ENCODE results near the gene GSTK1.
"Not testable (repeated sequence)": the region's sequence is repeated elsewhere in the genome, so short reads cannot be mapped to it uniquely, and the experiment has no call there.

GSTK1 gene

DNA sequence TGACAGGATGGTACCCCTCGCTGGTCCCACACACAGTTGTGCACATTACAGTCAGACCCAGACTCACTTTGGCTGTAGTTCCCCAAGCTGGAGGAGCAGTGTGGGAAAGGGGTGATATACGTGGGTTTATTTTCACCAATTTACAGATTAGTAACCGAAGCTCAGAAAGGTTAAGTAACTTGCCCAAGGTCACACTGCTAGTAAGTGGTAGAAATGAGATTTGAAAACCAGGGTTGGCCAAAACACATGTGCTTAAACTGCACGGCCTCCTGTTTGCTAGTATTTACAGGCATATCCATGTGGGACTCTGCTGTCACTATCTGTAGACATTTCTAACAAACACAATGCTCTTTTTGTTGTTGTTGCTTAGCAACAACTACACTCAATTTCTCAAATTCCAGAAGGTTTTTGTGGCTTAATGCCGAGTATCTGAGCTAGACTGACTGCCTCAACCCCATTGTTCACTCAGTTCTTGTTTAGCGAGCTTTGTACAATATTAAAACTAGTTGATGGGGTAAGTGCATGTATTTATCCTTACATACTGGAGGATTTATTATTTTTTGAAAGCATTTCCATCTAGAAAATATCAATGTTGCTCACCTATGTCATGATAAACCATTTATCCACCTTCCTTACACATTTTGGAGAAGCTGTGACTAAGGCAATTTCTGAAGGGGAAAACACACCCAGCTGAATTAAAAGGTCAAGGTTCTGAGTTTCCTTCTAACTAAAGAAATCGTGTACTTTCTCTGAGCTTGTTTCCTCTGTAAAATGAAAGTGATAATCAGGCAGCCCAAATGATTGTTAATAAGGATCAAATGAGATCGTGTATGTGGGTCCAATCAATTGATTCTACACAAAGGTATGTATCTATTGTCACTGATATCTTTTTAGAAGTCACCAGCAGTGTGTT, 16.2 kb downstream of the GSTK1 start:
- no peak for DNase-seq

DNA sequence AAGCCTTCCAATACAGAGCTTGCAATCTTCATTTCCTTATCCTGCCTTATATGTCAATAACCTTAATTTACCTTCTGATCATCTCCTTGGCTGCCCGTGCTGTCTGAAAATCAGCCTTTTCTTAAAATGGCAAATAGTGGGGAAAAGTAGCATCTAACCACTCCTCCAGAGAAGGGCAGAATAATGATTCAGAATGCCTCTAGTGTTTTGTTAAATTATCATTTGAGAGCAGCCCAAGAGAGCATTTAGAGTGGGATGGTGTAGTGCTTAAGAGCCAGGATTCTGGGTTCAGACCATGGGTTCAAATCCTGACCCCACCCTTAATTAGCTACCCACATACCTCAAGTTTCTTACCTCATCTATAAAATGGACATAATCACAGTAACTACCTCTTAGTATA, 16.9 kb downstream of the GSTK1 start:
- no peak for DNase-seq

DNA sequence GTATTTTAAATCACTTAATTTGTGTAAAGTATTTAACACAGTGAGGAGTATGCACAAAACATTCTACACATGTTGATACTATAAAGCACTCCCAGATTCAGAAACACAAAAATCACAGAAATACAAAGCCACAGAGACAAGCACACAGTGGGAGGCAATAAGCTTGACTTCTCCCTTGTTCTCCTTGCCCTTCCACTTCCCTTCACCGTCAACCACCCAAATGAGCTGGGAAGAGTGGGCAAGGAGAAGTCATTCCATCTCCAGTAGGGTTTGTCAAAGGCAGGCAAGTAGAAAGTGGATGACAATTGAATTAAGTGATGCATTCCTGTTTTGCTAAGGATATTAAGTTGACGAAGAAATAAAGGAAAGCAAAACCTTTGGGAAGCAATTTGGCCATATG, 17.3 kb downstream of the GSTK1 start:
- no peak for DNase-seq

- no peak for DNase-seq
These were observed 18.3 kb downstream of the GSTK1 start for GRCh38 chr7:143281529-143281928.

DNA sequence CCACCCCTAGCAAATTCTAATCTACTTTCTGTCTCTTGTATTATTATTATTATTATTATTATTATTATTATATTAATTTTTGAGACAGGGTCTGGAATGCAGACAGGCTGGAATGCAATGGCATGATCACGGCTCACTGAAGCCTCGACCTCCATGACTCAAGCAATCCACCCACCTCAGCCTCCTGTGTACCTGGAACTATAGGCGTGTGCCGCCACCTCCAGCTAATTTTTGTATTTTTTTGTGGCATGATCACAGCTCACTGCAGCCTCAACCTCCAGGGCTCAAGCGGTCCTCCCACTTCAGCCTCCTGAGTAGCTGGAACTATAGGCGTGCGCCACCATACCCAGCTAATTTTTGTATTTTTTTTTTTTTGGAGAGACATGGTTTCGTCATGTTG, 18.9 kb downstream of the GSTK1 start:
- DNase-seq = no peak

GRCh38 chr7:143283381-143283780, 20.1 kb downstream of the GSTK1 start:
- no peak for DNase-seq

- no peak for DNase-seq
These were observed 21.6 kb downstream of the GSTK1 start, which contains the start of gene TMEM139 for GRCh38 chr7:143284591-143285469. Gene TMEM139 (plus strand): TSS chr7:143284958. CDS start chr7:143285958, 1,000 bp downstream.

DNA sequence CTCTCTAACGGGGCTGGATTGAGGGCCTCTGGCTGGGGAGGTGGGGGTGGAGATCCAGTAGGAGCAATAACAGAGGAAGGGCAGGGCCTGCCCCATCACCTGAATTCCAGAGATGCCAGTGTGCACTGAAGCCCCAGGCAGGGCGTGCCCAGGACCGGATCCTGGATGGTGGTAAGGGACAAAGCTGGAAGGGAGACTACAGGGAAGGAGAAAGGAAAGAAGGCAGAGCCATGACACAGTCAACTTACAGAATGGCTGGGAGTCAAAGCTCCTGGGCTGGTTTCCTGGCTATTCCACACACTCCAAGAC, 22.2 kb downstream of the GSTK1 start:
- DNase-seq = no peak

- DNase-seq = no peak
These were observed 22.7 kb downstream of the GSTK1 start for GRCh38 chr7:143285806-143286521.

DNA sequence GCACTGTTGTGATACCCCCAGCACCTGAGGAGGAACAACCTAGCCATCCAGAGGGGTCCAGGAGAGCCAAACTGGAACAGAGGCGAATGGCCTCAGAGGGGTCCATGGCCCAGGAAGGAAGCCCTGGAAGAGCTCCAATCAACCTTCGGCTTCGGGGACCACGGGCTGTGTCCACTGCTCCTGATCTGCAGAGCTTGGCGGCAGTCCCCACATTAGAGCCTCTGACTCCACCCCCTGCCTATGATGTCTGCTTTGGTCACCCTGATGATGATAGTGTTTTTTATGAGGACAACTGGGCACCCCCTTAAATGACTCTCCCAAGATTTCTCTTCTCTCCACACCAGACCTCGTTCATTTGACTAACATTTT, 23.3 kb downstream of the GSTK1 start:
- no peak for DNase-seq

- DNase-seq = no peak
These were observed 24.2 kb downstream of the GSTK1 start for GRCh38 chr7:143287339-143287934.

DNA sequence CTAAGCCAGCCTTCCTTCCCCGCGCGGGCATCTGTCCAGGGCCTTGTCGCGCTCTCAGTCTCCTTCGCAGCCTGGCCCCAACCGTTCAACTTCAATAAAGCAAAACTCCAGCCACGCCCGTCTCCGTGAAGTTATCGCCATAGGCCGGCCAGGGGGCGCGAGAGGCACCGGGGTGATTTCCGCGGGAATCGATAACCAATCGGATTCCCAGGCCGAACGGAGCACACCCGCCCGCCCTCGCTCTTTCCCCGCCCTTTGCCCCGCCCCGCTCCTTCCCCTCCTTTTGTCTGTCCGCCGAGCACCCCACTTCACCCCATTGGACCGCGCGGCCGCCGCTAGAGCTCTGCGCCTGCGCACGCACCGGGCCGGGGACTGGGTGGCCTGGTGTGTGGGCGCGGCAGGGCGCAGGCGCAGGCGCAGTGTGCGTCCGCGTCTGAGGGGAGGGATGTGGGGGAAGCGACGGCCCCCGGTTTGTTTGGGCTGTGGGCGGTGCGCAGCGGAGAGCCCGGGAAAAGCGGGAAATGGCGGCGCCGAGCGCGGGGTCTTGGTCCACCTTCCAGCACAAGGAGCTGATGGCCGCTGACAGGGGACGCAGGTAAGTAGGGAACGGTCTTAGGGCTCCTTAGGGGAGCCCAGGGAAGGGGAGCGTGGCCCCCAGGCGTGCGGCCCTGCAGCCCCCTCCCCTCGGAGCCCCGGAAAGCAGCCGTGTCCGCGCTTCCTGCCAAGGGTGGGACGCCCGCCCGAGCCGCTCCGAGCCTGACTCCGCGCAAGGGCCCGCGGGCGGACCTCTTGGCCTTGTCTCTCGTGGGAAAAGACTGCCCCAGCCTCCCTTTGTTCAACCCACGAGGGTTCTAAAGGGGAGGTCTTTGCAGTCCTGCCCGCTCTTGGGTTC, 24.9 kb downstream of the GSTK1 start, which contains the start of gene CASP2:
Gene CASP2, plus strand, starts transcription at position 417 of the 892 bp plus-strand sequence. Its CDS starts 105 bp downstream, at position 522.
- peak; percentile 99 for DNase-seq

- DNase-seq = no peak
These were observed 25.6 kb downstream of the GSTK1 start for GRCh38 chr7:143288836-143289235.

GRCh38 chr7:143289421-143289820, 26.2 kb downstream of the GSTK1 start:
- DNase-seq = no peak

DNA sequence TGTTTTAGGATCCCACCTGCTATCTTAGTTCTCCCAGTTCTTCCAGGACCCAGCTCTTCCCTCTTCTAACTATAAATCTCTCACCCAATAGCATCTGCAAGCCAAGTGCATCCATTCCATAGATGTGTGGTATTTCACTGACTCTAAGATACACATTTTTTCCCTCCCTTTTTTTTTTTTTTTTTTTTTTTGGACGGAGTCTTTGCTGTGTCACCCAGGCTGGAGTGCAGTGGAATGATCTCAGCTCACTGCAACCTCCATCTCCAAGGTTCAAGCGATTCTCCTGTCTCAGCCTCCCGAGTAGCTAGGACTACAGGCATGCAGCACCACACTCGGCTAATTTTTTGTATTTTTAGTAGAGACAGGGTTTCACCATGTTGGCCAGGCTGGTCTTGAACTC, 26.6 kb downstream of the GSTK1 start:
- not testable (repeated sequence) for DNase-seq

DNA sequence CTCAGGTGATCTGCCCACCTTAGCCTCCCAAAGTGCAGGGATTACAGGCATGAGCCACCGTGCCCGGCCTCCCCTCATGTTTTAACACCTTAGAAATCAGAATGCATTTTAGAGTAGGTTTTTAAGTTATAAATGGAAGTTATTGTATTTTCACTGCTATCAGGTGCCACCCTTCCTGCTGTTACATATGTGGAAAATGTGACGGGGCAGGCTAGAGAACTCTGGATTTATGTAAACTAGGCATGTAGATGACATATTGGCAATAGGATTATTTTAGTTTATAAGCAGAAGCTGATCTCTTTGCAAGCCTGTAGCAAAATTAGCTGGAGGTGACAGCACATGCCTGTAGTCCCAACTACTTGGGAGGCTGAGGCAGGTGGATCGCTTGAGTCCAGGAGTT, 27.1 kb downstream of the GSTK1 start:
- DNase-seq = no peak

DNA sequence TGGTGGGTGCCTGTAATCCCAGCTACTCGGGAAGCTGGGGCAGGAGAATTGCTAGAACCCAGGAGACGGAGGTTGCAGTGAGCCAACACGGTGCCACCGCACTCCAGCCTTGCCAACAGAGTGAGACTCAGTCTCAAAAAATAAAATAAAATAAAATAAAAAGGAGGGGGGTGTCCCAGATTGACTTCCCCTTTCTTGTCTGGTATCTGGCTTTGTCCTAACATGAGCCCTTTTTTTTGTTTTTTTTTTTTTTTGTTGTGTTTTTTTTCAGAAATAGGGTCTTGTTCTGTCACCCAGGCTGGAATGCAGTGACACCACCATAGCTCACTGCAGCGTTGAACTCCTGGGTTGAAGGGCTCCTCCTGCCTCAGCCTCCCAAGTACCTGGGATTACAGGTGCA, 29.6 kb downstream of the GSTK1 start:
- no peak for DNase-seq

DNA sequence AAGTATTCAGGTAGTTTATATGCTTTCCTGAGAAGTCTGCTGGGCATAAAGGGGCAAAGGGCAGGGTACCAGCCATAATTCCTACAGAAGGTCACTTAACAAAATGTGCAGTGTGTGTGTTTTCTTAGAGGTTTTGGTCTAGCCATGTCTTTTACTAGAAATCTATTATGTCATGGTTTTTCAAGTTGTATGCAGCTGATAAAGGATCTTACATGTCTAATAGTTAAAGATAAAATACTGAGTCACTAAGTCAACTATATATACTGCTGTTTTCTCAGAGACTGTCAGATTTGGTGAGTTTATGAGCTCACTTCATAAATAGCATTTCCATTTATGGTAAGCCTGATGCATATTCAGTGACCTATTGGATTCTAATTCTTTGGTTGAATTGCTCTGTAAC, 32.6 kb downstream of the GSTK1 start:
- DNase-seq = no peak

DNA sequence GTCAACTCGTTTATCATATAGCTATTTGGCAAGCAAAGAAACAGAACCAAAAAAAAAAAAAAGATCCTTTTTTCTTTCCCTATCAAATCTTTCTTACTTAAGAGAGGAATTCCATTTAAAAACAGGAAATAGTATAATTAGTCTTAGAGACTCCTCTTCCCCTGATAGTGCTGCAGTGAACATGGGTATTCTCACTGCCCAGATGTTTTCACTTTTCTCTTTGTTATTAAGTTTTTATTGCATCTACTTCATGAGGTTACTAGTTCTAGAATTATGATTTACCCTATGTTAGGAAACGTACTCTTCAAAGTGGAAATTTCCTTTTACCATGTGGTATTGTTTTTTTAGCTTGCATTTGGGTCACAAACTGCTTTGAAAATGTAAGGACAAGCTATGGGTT, 33.4 kb downstream of the GSTK1 start:
- DNase-seq = no peak

- no peak for DNase-seq
These were observed 36.1 kb downstream of the GSTK1 start for GRCh38 chr7:143299346-143299745.

GRCh38 chr7:143299840-143300239, 36.6 kb downstream of the GSTK1 start:
- peak; percentile 66 to 67 for DNase-seq

Measured in activated CD4-positive, alpha-beta T cell treated with anti-CD3 and anti-CD28 coated beads, Interleukin-2, amount 50 U/mL, for 4 hours (primary cell).